SH-SY5Y (cell line): Measurements from ENCODE around the gene MSH2.

Experiments
- GATA2 ChIP-seq: IDR thresholded peaks from 2 replicates; pipeline ENCODE4 v1.6.1; 2011; ENCODE audit warnings: mild to moderate bottlenecking, low read depth, low read length
- GATA3 ChIP-seq: IDR thresholded peaks from 2 replicates; pipeline ENCODE4 v1.6.1; 2011; ENCODE audit warnings: low read depth, mild to moderate bottlenecking, low read length, moderate library complexity

The MSH2 gene

GRCh38 chr2:47402805-47403608, at the start of gene MSH2:
Gene MSH2, plus strand, starts transcription at chr2:47403156. Its CDS starts 36 bp downstream, at chr2:47403192.
- TF ChIP-seq GATA3 (no peak), GATA2 (no peak)

GRCh38 chr2:47354013-47354847, 48.7 kb upstream of the MSH2 start:
- TF ChIP-seq GATA2 = no peak
- TF ChIP-seq GATA3 = no peak

GRCh38 chr2:47354848-47355204, 48.1 kb upstream of the MSH2 start:
- no peak for TF ChIP-seq GATA2
- TF ChIP-seq GATA3 = no peak

GRCh38 chr2:47357483-47357882, 45.5 kb upstream of the MSH2 start:
- TF ChIP-seq GATA2 (no peak), GATA3 (no peak)

- TF ChIP-seq GATA2 (no peak), GATA3 (no peak)
Observed at GRCh38 chr2:47359375-47359868, 43.5 kb upstream of the MSH2 start.

- TF ChIP-seq GATA2 (no peak), GATA3 (no peak)
Observed at GRCh38 chr2:47360283-47360682, 42.7 kb upstream of the MSH2 start.

GRCh38 chr2:47360927-47361326, 42.0 kb upstream of the MSH2 start:
- TF ChIP-seq GATA3 = no peak

GRCh38 chr2:47373747-47374146, 29.2 kb upstream of the MSH2 start:
- no peak for TF ChIP-seq GATA3
- no peak for TF ChIP-seq GATA2

GRCh38 chr2:47375307-47375706, 27.6 kb upstream of the MSH2 start:
- TF ChIP-seq GATA2 (no peak), GATA3 (no peak)

GRCh38 chr2:47379384-47379783, 23.6 kb upstream of the MSH2 start:
- no peak for TF ChIP-seq GATA3
- no peak for TF ChIP-seq GATA2

GRCh38 chr2:47381408-47381807, 21.5 kb upstream of the MSH2 start:
- no peak for TF ChIP-seq GATA3
- no peak for TF ChIP-seq GATA2

GRCh38 chr2:47386551-47386950, 16.4 kb upstream of the MSH2 start:
- TF ChIP-seq GATA3 (no peak), GATA2 (no peak)

GRCh38 chr2:47388888-47389287, 14.1 kb upstream of the MSH2 start:
- TF ChIP-seq GATA3 = no peak
- no peak for TF ChIP-seq GATA2

GRCh38 chr2:47389692-47390091, 13.3 kb upstream of the MSH2 start:
- no peak for TF ChIP-seq GATA3
- no peak for TF ChIP-seq GATA2
